Kidney glomerular epithelial cell (primary cell): ENCODE data around the gene ANKRD33B.
A peak's percentile ranks its signal among the peaks of the same experiment; 100 is the strongest.
"Not testable (repeated sequence)": the region's sequence is repeated elsewhere in the genome, so short reads cannot be mapped to it uniquely, and the experiment has no call there.

Source experiments
- DNase-seq: peaks from one replicate; lab custom pipeline; 2025; lab: John Stamatoyannopoulos, UW

ANKRD33B gene

GRCh38 chr5:10593531-10594181 lies 29.8 kb downstream of the ANKRD33B start:
- DNase-seq, result no peak

- DNase-seq, result peak; percentile 71
Observed at GRCh38 chr5:10594591-10595210, 30.8 kb downstream of the ANKRD33B start.

GRCh38 chr5:10595293-10595671 lies 31.4 kb downstream of the ANKRD33B start:
- DNase-seq, result no peak

GRCh38 chr5:10595672-10596309 lies 31.9 kb downstream of the ANKRD33B start:
- peak; percentile 82 for DNase-seq

DNA sequence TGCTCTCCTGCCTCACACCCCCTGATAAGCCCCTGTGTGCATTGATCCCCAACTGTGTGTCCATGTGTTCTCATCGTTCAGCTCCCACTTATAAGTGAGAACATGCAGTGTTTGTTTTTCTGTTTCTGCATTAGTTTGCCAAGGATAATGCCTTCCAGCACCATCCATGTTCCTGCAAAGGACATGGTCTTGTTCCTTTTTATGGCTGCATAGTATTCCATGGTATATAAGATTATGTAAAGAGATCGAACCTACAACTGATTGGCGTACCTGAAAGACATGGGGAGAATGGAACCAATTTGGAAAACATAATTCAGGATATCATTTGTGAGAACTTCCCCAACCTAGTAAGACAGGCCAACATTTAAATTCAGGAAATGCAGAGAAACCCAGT lies 32.4 kb downstream of the ANKRD33B start:
- no peak for DNase-seq

- DNase-seq, result no peak
Observed at GRCh38 chr5:10596886-10597451, 33.1 kb downstream of the ANKRD33B start.

GRCh38 chr5:10599113-10599512 lies 35.2 kb downstream of the ANKRD33B start:
- no peak for DNase-seq

DNA sequence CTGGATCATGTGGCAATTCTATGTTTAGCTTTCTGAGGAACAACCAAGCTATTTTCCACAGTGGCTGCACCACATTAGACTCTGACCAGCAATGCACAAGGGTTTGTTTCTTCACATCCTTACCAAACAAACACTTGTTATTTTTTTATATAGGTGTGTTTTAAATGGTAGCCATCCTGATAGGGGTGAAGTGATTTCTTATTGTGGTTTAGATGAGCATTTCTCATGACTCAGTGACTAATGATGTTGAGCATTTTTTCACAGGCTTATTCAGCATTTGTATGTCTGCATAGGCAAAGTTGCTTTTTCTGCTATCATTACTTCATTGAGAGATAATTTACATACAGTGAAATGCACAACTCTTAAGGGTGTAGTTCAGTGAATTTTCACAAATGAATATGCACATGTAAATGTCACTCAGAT lies 36.0 kb downstream of the ANKRD33B start:
- peak; percentile 76 for DNase-seq

DNA sequence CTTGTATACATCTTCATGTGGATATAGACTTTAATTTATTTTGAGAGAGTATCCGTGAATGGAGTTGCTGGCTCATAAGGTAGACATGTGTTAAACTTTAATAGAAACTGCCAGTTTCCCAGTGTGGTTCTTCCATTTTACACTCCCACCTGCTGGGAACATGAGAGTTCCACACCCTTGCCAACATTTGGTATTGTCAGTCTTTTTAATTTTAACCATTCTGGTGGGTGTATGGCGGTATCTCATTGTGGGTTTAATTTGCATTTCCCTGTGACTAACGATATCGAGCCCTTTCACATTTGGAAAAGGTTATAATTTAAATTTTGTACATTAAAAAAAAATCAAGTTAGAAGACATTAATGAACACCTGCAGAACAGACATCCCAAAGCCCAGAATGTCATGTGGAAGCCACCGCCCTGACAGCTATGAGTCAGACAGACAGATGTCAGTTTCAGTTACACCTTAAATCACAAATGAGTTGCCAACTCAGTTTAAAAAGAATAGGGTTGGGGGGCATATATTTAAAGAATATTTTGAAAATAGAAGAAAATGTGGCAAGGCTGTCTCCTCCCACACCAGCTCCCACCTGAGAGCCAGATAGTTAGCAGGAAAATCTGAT lies 36.9 kb downstream of the ANKRD33B start:
- peak; percentile 37 for DNase-seq

GRCh38 chr5:10601246-10602030 lies 37.6 kb downstream of the ANKRD33B start:
- DNase-seq, result peak; percentile 86

- no peak for DNase-seq
Observed at GRCh38 chr5:10602031-10602806, 38.3 kb downstream of the ANKRD33B start.

GRCh38 chr5:10604975-10605374 lies 41.1 kb downstream of the ANKRD33B start:
- no peak for DNase-seq

DNA sequence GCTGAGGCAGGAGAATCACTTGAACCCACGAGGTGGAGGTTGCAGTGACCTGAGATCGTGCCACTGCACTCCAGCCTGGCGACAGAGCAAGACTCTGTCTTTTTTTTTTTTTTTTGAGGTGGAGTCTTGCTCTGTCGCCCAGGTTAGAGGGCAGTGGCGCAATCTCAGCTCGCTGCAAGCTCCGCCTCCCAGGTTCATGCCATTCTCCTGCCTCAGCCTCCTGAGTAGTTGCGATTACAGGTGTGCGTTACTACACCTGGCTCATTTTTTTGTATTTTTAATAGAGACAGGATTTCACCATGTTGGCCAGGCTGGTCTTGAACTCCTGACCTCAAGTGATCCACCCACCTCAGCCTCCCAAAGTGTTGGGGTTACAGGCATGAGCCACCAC lies 42.8 kb downstream of the ANKRD33B start:
- DNase-seq, result not testable (repeated sequence)

DNA sequence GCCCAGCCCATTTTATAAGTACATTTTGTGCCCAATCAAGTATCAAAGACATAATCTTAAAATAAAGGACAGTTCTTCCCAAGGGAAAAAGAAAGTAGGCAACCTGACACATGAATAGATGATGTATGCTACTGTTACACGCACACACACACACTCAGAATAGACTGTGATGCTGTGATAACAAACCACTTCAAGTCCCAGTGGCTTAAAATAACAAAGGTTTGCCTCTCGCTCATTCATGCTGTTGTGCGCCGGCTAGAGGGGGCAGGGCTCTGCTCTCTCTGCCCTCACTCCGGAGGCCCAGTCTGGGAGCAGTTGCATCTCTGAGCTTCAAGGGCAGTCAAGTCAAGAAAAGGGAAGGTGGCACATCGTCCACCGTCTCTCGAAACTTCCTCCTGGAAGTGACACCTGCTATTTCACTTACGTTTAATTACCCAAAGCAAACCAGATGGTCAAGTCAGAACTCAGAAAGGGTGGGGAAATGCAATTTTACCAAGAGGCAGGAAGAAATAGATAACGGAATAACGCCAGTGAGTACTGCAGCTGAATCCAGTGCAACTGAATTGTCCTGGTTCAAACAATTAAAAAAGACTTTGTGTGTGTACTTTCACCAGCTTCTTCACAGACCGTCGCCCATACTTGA lies 43.3 kb downstream of the ANKRD33B start:
- peak; percentile 72 for DNase-seq

GRCh38 chr5:10607666-10608073 lies 43.8 kb downstream of the ANKRD33B start:
- no peak for DNase-seq

DNA sequence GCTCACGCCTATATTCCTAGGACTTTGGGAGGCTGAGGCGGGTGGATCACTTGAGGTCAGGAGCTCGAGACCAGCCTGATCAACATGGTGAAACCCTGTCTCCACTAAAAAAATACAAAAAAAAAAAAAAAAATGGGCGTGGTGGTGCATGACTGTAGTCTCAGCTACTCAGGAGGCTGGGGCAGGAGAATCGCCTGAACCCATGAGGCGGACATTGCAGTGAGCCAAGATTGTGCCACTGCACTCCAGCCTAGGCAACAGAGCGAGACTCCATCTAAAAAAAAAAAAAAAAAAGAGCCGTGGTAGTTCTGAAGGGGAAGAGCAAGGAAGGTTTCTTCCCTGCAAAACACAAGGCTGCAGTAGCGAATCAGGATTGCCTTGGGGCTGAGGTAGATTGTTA lies 44.2 kb downstream of the ANKRD33B start:
- not testable (repeated sequence) for DNase-seq

DNA sequence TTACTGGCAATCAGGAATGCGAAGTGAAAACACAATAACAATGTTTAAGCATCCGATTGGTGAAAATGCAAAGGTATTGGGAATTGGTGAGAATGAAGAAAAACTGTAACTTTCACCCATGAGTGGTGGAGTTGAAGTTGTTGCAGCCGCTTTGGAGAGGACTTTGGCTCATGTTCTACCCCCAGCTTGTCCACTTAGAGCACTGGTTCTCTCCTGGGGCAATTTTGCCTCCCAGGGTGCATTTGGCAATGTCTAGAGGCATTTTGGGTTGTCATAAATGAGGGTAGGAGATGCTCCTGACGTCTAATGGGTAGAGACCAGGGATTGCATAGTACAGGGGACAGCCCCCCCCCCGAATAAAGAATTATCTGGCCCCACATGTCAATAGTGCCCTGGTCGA lies 46.2 kb downstream of the ANKRD33B start:
- DNase-seq, result no peak

GRCh38 chr5:10611290-10611689 lies 47.4 kb downstream of the ANKRD33B start:
- DNase-seq, result no peak

GRCh38 chr5:10612251-10612650 lies 48.4 kb downstream of the ANKRD33B start:
- DNase-seq, result no peak

- no peak for DNase-seq
Observed at GRCh38 chr5:10615693-10616092, 51.8 kb downstream of the ANKRD33B start.

GRCh38 chr5:10617103-10617502 lies 53.2 kb downstream of the ANKRD33B start:
- DNase-seq, result no peak
